Measurements from ENCODE around the gene POP5. TPM values are rescaled to one million over a fixed set of nuclear protein-coding genes. Genes with fewer than 3 reads are reported as not detected.
A peak's percentile ranks its signal among the peaks of the same experiment; 100 is the strongest.

Gene POP5
- total RNA-seq, 4 donors from 2014 or later, result 15.6 to 28.1 (median 22.6) TPM

DNA sequence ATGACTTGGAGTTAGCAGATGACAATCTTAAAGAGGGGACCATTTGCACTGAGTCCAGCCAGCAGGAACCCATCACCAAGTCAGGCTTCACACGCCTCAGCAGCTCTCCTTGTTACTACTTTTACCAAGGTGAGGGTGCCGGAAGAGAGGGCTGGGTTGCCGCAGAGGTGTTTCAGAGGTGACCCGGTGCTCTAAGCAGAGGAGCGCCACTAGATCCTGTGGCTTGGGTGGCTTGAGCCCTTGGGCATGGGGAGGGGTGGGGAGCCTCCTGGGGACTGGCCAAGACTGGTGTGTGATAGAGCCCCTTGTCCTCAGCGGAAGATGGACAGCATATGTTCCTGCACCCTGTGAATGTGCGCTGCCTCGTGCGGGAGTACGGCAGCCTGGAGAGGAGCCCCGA, 17.7 kb downstream of the POP5 start:
- H3K27ac ChIP-seq, result peak overlapping the region in 3 of 4 donors; percentile 45 to 74 (median 55)
- 81 to 93% methylated on average over 6 to 11 of the region's 11 CpGs for WGBS, 2 donors
- no peaks in the 10 kb centered on the region for H3K9me3 ChIP-seq
- H3K36me3 ChIP-seq, result peaks cover 28 to 99% (median 79%) of the 10 kb centered on the region in 3 donors
- intact Hi-C loops (cut with DNase I), result no loop called here
- DNase-seq, result no peak
- H3K4me1 ChIP-seq, result no peaks in the 10 kb centered on the region
- no peak for TF ChIP-seq POLR2A (IDR thresholded peaks at IDR 0.05)
- TF ChIP-seq CTCF (IDR thresholded peaks at IDR 0.05), result no peak
- no peak overlapping the region for H3K4me3 ChIP-seq
- H3K27me3 ChIP-seq, result no peaks in the 10 kb centered on the region

GRCh38 chr12:120562906-120563305, 18.3 kb downstream of the POP5 start:
- Histone ChIP-seq H3K9me3 (no peaks in the 10 kb centered on the region), H3K27ac (peak overlapping the region; percentile 39 to 74 (median 56)), H3K4me1 (no peaks in the 10 kb centered on the region), H3K27me3 (no peaks in the 10 kb centered on the region), H3K36me3 (peaks cover 28 to 99% (median 77%) of the 10 kb centered on the region in 3 donors), H3K4me3 (no peak overlapping the region)
- WGBS, 2 donors, result 73 to 83% methylated on average over 4 of the region's 8 CpGs
- no peak for DNase-seq
- no peak for TF ChIP-seq POLR2A (IDR thresholded peaks at IDR 0.05)
- no peak for TF ChIP-seq CTCF (IDR thresholded peaks at IDR 0.05)
- intact Hi-C loops (cut with DNase I), result no loop called here

DNA sequence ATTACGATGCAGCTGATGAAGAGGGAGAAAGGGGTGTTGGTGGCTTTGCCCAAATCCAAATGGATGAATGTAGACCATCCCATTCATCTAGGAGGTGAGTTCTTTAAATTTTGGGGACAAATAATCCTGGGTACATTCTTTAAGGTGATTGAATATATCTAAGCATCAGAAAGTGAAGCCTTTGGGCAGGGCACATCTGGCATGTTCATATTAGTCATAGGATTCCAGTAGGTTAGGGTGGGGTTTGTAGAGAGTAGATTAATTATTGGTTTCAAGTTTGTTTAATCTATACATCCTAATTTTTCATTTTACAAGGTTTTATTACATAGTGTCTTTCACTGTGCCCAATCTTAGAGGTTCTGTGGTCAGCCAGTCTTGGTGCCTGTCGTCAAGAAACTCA, 23.6 kb downstream of the POP5 start:
- 89 to 96% methylated on average over 2 of the region's 2 CpGs for WGBS, 2 donors
- H3K27me3 ChIP-seq, result no peaks in the 10 kb centered on the region
- TF ChIP-seq CTCF (IDR thresholded peaks at IDR 0.05), result no peak
- no peak for TF ChIP-seq POLR2A (IDR thresholded peaks at IDR 0.05)
- H3K4me3 ChIP-seq, result no peak overlapping the region
- no peaks in the 10 kb centered on the region for H3K9me3 ChIP-seq
- peaks cover 0 to 14% (median 0%) of the 10 kb centered on the region in 3 donors for H3K4me1 ChIP-seq
- H3K36me3 ChIP-seq, result peaks cover 29 to 99% (median 63%) of the 10 kb centered on the region in 3 donors
- no peak for DNase-seq
- intact Hi-C loops (cut with DNase I), result no loop called here
- no peak overlapping the region for H3K27ac ChIP-seq

DNA sequence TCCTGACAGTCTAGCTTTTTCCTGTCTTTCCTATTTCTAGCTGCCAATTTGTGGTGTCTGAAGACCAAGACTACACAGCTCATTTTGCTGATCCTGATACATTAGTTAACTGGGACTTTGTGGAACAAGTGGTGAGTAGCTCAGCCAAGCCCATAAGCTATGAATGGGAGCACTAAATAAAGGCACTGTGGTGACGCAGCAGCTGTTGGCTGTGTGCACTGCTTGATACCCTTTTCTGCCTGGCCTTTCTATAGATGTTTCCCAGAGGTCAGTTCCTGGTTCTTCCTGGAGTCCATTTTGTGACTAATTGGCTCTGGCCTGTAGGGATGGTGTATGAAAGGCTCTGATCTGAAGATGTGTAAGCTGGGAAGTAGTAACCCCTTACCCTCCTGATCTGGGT, 26.5 kb downstream of the POP5 start:
- H3K36me3 ChIP-seq, result peaks cover 20 to 97% (median 48%) of the 10 kb centered on the region in 3 donors
- H3K27me3 ChIP-seq, result no peaks in the 10 kb centered on the region
- peak overlapping the region in 2 of 4 donors; percentile 3 to 35 for H3K27ac ChIP-seq
- H3K4me1 ChIP-seq, result peaks cover 0 to 44% (median 5%) of the 10 kb centered on the region in 3 donors
- 100% methylated on average over 1 of the region's 1 CpG; no CpG with 5 or more reads in 1 of the 2 donors for whole genome bisulfite sequencing, 2 donors
- H3K9me3 ChIP-seq, result no peaks in the 10 kb centered on the region
- no peak for DNase-seq
- intact Hi-C loops (cut with DNase I), result no loop called here
- no peak overlapping the region for H3K4me3 ChIP-seq
- TF ChIP-seq CTCF (IDR thresholded peaks at IDR 0.05) (no peak), POLR2A (IDR thresholded peaks at IDR 0.05) (no peak)

DNA sequence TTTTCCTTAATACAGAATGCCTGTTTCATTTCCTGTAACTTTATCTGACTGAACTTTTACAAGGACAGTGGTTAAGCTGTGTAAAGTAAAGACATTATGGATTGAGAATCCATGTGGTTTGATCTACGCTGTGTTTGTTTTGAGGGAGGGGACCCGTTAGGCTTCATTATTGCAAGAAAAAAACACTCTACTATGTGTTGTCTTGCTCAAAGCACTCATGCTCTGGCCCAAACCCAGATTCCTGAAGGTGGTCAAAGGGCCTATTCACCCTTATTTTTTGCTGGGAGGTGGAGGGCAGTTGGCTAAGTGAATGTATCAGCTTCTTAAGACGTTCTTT, 35.2 kb downstream of the POP5 start:
- intact Hi-C loops (cut with DNase I), result no loop called here
- no peaks in the 10 kb centered on the region for H3K27me3 ChIP-seq
- no peaks in the 10 kb centered on the region for H3K9me3 ChIP-seq
- TF ChIP-seq POLR2A (IDR thresholded peaks at IDR 0.05), result no peak
- TF ChIP-seq CTCF (IDR thresholded peaks at IDR 0.05), result no peak
- no peak overlapping the region for H3K27ac ChIP-seq
- 76 to 79% methylated on average over 3 of the region's 3 CpGs for WGBS, 2 donors
- peaks cover 0 to 84% (median 22%) of the 10 kb centered on the region in 3 donors for H3K4me1 ChIP-seq
- H3K36me3 ChIP-seq, result peaks cover 4 to 86% (median 18%) of the 10 kb centered on the region in 3 donors
- no peak overlapping the region for H3K4me3 ChIP-seq
- no peak for DNase-seq
